Liver (tissue), 9 donors: ENCODE data around the gene UCN2. TPM values are rescaled to one million over a fixed set of nuclear protein-coding genes. Genes with fewer than 3 reads are reported as not detected.

ENCODE experiments used
- DNase-seq: peaks from one replicate; pipeline ENCODE4 v3.0.0-alpha.2; 2017; ENCODE audit warnings: low spot score
- H3K27ac ChIP-seq, 2 donors: one replicate each; pipeline ENCODE4 v1.7.0; 2013; ENCODE audit warnings: inconsistent platforms in 2 of 2, low read length in 2 of 2, control low read depth in 1 of 2, low read depth in 1 of 2, mild to moderate bottlenecking in 1 of 2
- H3K27me3 ChIP-seq, 4 donors: one replicate each; pipeline versions ENCODE4 v1.6.1 to v1.7.0; 2013; ENCODE audit warnings: low read length in 3 of 4, inconsistent platforms in 1 of 4, mild to moderate bottlenecking in 1 of 4, moderate library complexity in 1 of 4; ENCODE audit not compliant: control insufficient read depth in 4 of 4, insufficient read depth in 4 of 4
- H3K36me3 ChIP-seq, 4 donors: one replicate each; pipeline versions ENCODE4 v1.6.1 to v1.7.0; 2013; ENCODE audit warnings: low read length in 3 of 4, mild to moderate bottlenecking in 3 of 4, low read depth in 1 of 4, moderate library complexity in 1 of 4; ENCODE audit not compliant: control insufficient read depth in 4 of 4, insufficient read depth in 3 of 4
- H3K4me1 ChIP-seq, 4 donors: one replicate each; pipeline versions ENCODE4 v1.6.1 to v1.7.0; 2013; ENCODE audit warnings: low read length in 3 of 4, mild to moderate bottlenecking in 3 of 4, moderate library complexity in 1 of 4; ENCODE audit not compliant: control insufficient read depth in 4 of 4, insufficient read depth in 4 of 4
- H3K4me3 ChIP-seq, 3 donors: one replicate each; pipeline versions ENCODE4 v1.6.1 to v1.7.0; 2013; ENCODE audit warnings: low read length in 3 of 3, control low read depth in 1 of 3, low read depth in 1 of 3, mild to moderate bottlenecking in 1 of 3
- H3K9ac ChIP-seq, 2 donors: one replicate each; pipeline ENCODE4 v1.7.0; 2013; ENCODE audit warnings: low read length in 2 of 2, mild to moderate bottlenecking in 2 of 2, moderate library complexity in 2 of 2, control low read depth in 1 of 2, low read depth in 1 of 2
- H3K9me3 ChIP-seq, 4 donors: one replicate each; pipeline versions ENCODE4 v1.6.1 to v1.7.0; 2013; ENCODE audit warnings: low read length in 3 of 4; ENCODE audit not compliant: control insufficient read depth in 4 of 4
- ATF3 ChIP-seq: IDR thresholded peaks from 2 replicates; pipeline ENCODE4 v1.6.1; 2016; ENCODE audit warnings: antibody characterized with exemption
- EGR1 ChIP-seq, 2 donors: IDR thresholded peaks; 2 replicates each; pipeline ENCODE4 v1.6.1; 2016 to 2018; ENCODE audit warnings: antibody characterized with exemption in 2 of 2, low read depth in 2 of 2
- FOXA1 ChIP-seq: IDR thresholded peaks from 2 replicates; pipeline ENCODE4 v1.6.1; 2016; ENCODE audit warnings: antibody characterized with exemption
- GABPA ChIP-seq, 2 donors: IDR thresholded peaks in 1 of 2; conservative IDR thresholded peaks in 1 of 2; 2 replicates each; pipeline ENCODE4 v1.6.1; 2016; ENCODE audit warnings: antibody characterized with exemption in 2 of 2, mild to moderate bottlenecking in 1 of 2, moderate library complexity in 1 of 2
- HNF4G ChIP-seq: IDR thresholded peaks from 2 replicates; pipeline ENCODE4 v1.6.1; 2016; ENCODE audit warnings: antibody characterized with exemption
- JUND ChIP-seq, 2 donors: IDR thresholded peaks; 2 replicates each; pipeline ENCODE4 v1.6.1; 2016; ENCODE audit warnings: antibody characterized with exemption in 2 of 2
- MAX ChIP-seq: IDR thresholded peaks from 2 replicates; pipeline ENCODE4 v1.6.1; 2016; ENCODE audit warnings: antibody characterized with exemption
- RAD21 ChIP-seq, 2 donors: IDR thresholded peaks; 2 replicates each; pipeline ENCODE4 v1.6.1; 2016; ENCODE audit warnings: antibody characterized with exemption in 2 of 2, mild to moderate bottlenecking in 2 of 2
- REST ChIP-seq: IDR thresholded peaks from 2 replicates; pipeline ENCODE4 v1.6.1; 2016; ENCODE audit warnings: antibody characterized with exemption, mild to moderate bottlenecking
- RXRA ChIP-seq, 2 donors: IDR thresholded peaks; 2 replicates each; pipeline ENCODE4 v1.6.1; 2017 to 2018; ENCODE audit warnings: antibody characterized with exemption in 2 of 2, mild to moderate bottlenecking in 1 of 2
- SP1 ChIP-seq: IDR thresholded peaks from 2 replicates; pipeline ENCODE4 v1.6.1; 2018; ENCODE audit warnings: antibody characterized with exemption, mild to moderate bottlenecking
- TAF1 ChIP-seq: conservative IDR thresholded peaks from 2 replicates; pipeline ENCODE4 v1.6.1; 2016; ENCODE audit warnings: antibody characterized with exemption, mild to moderate bottlenecking
- YY1 ChIP-seq: IDR thresholded peaks from 2 replicates; pipeline ENCODE4 v1.6.1; 2016; ENCODE audit warnings: antibody characterized with exemption, mild to moderate bottlenecking
- ZBTB33 ChIP-seq: IDR thresholded peaks from 2 replicates; pipeline ENCODE4 v1.6.1; 2016; ENCODE audit warnings: antibody characterized with exemption
- WGBS: extraction: QIAGEN DNeasy Blood & Tissue Kit; methylation state at CpG from one replicate; pipeline ENCODE4 v1.1.7; 2013; 5-methylcytosine and 5-hydroxymethylcytosine counted together
- polyA plus RNA-seq, 2 donors: library from polyadenylated mRNA; stranded (reverse) in 1 of 2; unstranded in 1 of 2; fragments of 200-250 nt in 1 of 2; fragments of >200 nt in 1 of 2; fragmentation: Nextera tagmentation in 1 of 2; extraction: Ambion mirVana in 1 of 2; gene quantifications; one replicate each; pipeline versions ENCODE4 v1.2.1 to v1.2.3, GENCODE V29; 2013 to 2015
- total RNA-seq, 2 donors: library from RNA; depleted of rRNA; stranded (reverse); fragments of >200 nt; gene quantifications; one replicate each; pipeline ENCODE4 v1.2.3, GENCODE V29; 2014
- donor health status: healthy.
- donor health status: healthy.
- donor health status: healthy.
- donor health status: healthy.
- donor health status: healthy.

The UCN2 gene
- total and polyA plus RNA-seq, 4 donors: 0.08 TPM; not detected in 3

- Histone ChIP-seq H3K27me3 (no peaks in the 10 kb centered on the region), H3K9me3 (no peaks in the 10 kb centered on the region), H3K9ac (no peak overlapping the region), H3K36me3 (peaks cover 10 to 45% (median 32%) of the 10 kb centered on the region in 4 donors), H3K27ac (no peak overlapping the region), H3K4me1 (peaks cover 0 to 4% (median 0%) of the 10 kb centered on the region in 4 donors), H3K4me3 (no peak overlapping the region)
- TF ChIP-seq RAD21 (IDR thresholded peaks at IDR 0.05): no peak
- no peak for TF ChIP-seq REST
- TF ChIP-seq SP1: no peak
- no peak for TF ChIP-seq ZBTB33
- no peak for DNase-seq
- WGBS: 85% methylated on average over 8 of the region's 8 CpGs
Measured at GRCh38 chr3:48596676-48597407, 33.3 kb upstream of the UCN2 start.

- Histone ChIP-seq H3K9ac (no peak overlapping the region), H3K4me1 (peaks cover 0 to 4% (median 0%) of the 10 kb centered on the region in 4 donors), H3K27me3 (no peaks in the 10 kb centered on the region), H3K9me3 (no peaks in the 10 kb centered on the region), H3K27ac (no peak overlapping the region), H3K4me3 (no peak overlapping the region), H3K36me3 (peaks cover 8 to 38% (median 27%) of the 10 kb centered on the region in 4 donors)
- WGBS: 82% methylated on average over 5 of the region's 5 CpGs
- TF ChIP-seq SP1 (no peak), ATF3 (no peak), YY1 (no peak), REST (no peak), EGR1 (IDR thresholded peaks at IDR 0.05; ENCODE audit: low read depth in 2 of 2) (no peak), HNF4G (no peak), MAX (no peak), RAD21 (IDR thresholded peaks at IDR 0.05) (no peak), RXRA (IDR thresholded peaks at IDR 0.05) (no peak), JUND (IDR thresholded peaks at IDR 0.05) (no peak), ZBTB33 (no peak), TAF1 (no peak), GABPA (IDR thresholded peaks at IDR 0.05 in 1 of 2, conservative IDR thresholded peaks at IDR 0.05 in 1 of 2) (no peak), FOXA1 (no peak)
- DNase-seq: no peak
Measured at GRCh38 chr3:48596157-48596556, 32.6 kb upstream of the UCN2 start.
